ENCODE data around the gene PLCD3.

The PLCD3 gene

GRCh38 chr17:45104497-45104896, 27.8 kb downstream of the PLCD3 start:
- no peaks in the 10 kb centered on the region for H3K9me3 ChIP-seq
- no peak overlapping the region for H3K4me3 ChIP-seq
- intact Hi-C loops (cut with DNase I; ENCODE audit: low total_unique reads): loop anchor here (5.0 kb wide), 1 partner anchor 82 kb away; no protein-coding TSS in a partner anchor
- no peak for DNase-seq
- no peak overlapping the region for H3K27ac ChIP-seq
- H3K4me1 ChIP-seq: peaks cover 0 to 33% (median 17%) of the 10 kb centered on the region in 4 donors
- H3K27me3 ChIP-seq: no peaks in the 10 kb centered on the region
- peaks cover 80 to 96% (median 95%) of the 10 kb centered on the region in 3 donors for H3K36me3 ChIP-seq
- TF ChIP-seq, protein P1, sequence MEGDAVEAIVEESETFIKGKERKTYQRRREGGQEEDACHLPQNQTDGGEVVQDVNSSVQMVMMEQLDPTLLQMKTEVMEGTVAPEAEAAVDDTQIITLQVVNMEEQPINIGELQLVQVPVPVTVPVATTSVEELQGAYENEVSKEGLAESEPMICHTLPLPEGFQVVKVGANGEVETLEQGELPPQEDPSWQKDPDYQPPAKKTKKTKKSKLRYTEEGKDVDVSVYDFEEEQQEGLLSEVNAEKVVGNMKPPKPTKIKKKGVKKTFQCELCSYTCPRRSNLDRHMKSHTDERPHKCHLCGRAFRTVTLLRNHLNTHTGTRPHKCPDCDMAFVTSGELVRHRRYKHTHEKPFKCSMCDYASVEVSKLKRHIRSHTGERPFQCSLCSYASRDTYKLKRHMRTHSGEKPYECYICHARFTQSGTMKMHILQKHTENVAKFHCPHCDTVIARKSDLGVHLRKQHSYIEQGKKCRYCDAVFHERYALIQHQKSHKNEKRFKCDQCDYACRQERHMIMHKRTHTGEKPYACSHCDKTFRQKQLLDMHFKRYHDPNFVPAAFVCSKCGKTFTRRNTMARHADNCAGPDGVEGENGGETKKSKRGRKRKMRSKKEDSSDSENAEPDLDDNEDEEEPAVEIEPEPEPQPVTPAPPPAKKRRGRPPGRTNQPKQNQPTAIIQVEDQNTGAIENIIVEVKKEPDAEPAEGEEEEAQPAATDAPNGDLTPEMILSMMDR (IDR thresholded peaks at IDR 0.05): no peak

DNA sequence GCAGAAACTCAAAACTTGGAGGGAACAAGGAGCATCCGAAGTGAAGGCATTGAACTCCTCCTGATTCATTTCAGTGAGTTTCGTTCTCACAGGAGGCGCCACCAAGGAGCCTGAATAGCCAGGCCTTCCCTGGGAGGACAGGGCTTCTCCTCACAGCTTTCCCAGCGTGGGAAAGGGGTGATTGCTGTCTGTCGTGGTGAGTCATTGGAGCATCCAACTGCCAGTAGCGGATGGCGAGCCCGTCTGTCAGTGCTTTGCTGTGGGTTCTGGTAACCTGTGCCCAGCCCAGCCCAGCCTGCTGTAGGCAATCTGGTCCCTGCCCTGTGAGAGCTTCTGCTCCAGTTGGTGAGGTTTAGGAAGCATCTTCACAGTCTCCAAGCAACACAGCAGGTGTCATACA, 28.3 kb downstream of the PLCD3 start:
- no peak for DNase-seq
- Histone ChIP-seq H3K27me3 (no peaks in the 10 kb centered on the region), H3K36me3 (peaks cover 80 to 99% (median 95%) of the 10 kb centered on the region in 3 donors), H3K4me3 (no peak overlapping the region), H3K9me3 (no peaks in the 10 kb centered on the region), H3K27ac (no peak overlapping the region), H3K4me1 (peaks cover 0 to 31% (median 16%) of the 10 kb centered on the region in 4 donors)
- TF ChIP-seq, protein P1 (IDR thresholded peaks at IDR 0.05): no peak
- intact Hi-C loops (cut with DNase I; ENCODE audit: low total_unique reads): loop anchor here (5.0 kb wide), 1 partner anchor 82 kb away; no protein-coding TSS in a partner anchor

GRCh38 chr17:45103269-45103795, 29.0 kb downstream of the PLCD3 start:
- TF ChIP-seq, protein P1 (IDR thresholded peaks at IDR 0.05): no peak
- no peak overlapping the region for H3K4me3 ChIP-seq
- no peaks in the 10 kb centered on the region for H3K9me3 ChIP-seq
- peaks cover 0 to 38% (median 20%) of the 10 kb centered on the region in 4 donors for H3K4me1 ChIP-seq
- no peaks in the 10 kb centered on the region for H3K27me3 ChIP-seq
- peak overlapping the region in 1 of 2 donors; percentile 39 for H3K27ac ChIP-seq
- DNase-seq: no peak
- intact Hi-C loops (cut with DNase I; ENCODE audit: low total_unique reads): loop anchor here (5.0 kb wide), 1 partner anchor 81 kb away; no protein-coding TSS in a partner anchor
- H3K36me3 ChIP-seq: peaks cover 81 to 97% (median 92%) of the 10 kb centered on the region in 3 donors

- TF ChIP-seq, protein P1 (IDR thresholded peaks at IDR 0.05): no peak
- no peaks in the 10 kb centered on the region for H3K9me3 ChIP-seq
- no peak for DNase-seq
- peaks cover 81 to 97% (median 92%) of the 10 kb centered on the region in 3 donors for H3K36me3 ChIP-seq
- H3K4me3 ChIP-seq: no peak overlapping the region
- intact Hi-C loops (cut with DNase I; ENCODE audit: low total_unique reads): loop anchor here (5.0 kb wide), 1 partner anchor 81 kb away; no protein-coding TSS in a partner anchor
- no peaks in the 10 kb centered on the region for H3K27me3 ChIP-seq
- H3K4me1 ChIP-seq: peaks cover 0 to 35% (median 23%) of the 10 kb centered on the region in 4 donors
- peak overlapping the region in 1 of 2 donors; percentile 39 for H3K27ac ChIP-seq
These were observed 29.5 kb downstream of the PLCD3 start for GRCh38 chr17:45102856-45103255.

DNA sequence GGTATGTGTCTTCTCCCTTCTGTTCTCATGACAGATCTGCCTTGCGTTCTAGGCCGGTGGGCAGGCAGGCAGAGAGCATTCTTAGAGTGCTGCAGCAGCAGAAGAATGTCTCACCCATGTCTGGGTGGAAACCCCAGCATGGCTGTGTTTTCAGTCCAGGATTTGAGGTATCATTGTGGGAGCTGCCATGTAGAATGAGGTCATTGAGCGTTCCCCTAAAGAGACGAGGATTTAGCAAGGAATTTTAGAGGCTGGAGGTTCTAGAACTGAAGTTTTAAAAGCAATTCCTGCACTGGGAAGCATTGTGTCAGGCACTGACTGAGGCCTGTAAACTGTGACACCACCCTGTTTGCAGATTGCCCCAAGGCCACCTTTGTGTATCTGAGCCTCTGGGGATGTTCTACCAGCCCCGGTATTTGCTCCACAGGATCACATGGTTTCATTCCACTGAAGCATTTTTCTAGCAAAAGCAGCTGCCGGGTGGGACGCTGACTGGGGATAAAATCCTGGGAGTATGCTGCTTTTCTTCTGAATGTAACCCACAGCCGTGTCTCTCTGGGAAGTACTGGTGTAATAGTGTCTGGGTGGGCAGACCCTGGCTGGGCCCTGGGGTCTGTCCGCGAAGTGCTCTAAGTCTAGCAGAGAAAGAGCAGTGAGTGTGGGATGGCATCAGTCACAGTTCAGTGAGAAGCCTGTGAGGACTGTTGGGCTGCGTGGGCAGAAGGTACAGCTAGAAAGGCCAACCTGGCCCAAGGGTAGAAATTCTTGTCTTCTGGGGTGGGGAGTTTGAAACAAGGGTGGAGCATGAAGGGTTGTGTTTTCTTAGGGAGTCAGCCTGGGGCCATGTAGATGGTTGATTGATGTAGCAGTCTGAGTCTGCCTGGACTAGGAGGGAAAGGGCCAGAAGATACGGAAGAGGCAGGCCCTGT, 30.2 kb downstream of the PLCD3 start:
- Histone ChIP-seq H3K36me3 (peaks cover 84 to 97% (median 92%) of the 10 kb centered on the region in 3 donors), H3K4me3 (no peak overlapping the region), H3K27me3 (no peaks in the 10 kb centered on the region), H3K27ac (peak overlapping the region; percentile 29 to 39), H3K9me3 (no peaks in the 10 kb centered on the region), H3K4me1 (peaks cover 0 to 34% (median 21%) of the 10 kb centered on the region in 4 donors)
- intact Hi-C loops (cut with DNase I; ENCODE audit: low total_unique reads): loop anchor here (5.0 kb wide), 1 partner anchor 80 kb away; no protein-coding TSS in a partner anchor
- TF ChIP-seq, protein P1 (IDR thresholded peaks at IDR 0.05): no peak
- no peak for DNase-seq
